ENCODE data around the gene P3H2.
"Not testable (repeated sequence)": the region's sequence is repeated elsewhere in the genome, so short reads cannot be mapped to it uniquely, and the experiment has no call there.

P3H2 gene

DNA sequence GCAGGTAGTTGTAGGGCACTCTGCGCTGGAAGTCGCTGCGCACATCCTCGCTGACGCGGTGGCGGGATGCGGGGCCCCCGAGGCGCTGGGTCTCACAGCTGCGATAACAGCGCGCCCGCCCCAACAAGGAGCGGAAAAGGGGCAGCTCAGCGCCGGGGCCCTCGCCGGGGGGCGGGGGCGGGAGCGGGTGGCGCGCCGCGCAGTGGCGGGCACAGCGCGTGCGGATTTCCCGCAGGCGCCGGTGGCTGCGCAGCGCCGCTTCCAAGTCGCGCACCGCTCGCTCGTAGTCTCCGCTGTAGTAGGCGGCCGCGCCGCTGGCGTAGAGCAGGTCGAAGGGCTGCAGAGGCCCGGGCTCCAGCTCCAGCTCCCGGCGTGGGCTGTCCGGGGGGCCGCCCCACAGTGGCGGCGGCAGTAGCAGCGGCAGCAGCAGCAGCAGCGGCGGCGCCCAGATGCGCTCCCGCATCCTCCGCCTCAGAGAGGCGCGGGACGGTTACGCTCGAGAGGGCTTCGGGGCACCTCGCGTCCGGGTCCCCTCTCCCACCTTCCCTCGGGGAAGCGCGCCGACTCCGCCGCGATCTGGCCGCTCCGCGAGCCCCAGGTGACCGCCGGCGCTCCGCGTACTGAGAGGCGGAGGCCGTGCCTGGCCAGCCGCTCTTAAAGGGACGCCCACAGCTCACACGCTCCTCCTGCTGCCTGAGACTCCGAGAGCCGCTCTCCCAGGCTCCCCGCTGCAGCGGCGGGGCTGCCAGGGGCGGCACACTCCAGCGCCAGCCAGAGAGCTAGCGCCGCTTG is at the start of gene P3H2:
P3H2 (minus strand) TSS at position 629 of the 792 bp plus-strand sequence; CDS start at position 463, 166 bp downstream.
- DNase-seq (ENCODE audit: low read depth in 3 of 3, low spot score in 1 of 3) = peak in 1 of 3 donors; percentile 1

DNA sequence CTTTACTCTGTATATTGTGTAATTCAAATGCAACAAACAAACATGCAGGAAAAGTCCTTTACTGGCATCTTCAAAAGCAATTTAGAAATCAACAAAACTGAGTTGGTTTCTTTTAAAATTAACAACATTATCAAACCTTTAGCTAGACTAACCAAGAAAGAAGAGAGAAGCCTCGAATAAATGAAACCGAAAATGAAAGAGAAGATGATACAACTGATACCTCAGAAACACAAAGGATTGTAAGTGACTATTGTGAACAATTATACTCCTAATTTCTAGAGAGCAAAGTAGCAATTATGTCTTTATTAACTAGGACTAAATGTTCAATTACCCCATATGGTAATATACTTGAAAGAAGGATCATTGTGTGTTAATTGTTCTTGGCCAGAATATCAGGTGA is 49.2 kb upstream of the P3H2 start:
- no peak for DNase-seq (ENCODE audit: low read depth in 3 of 3, low spot score in 1 of 3)

GRCh38 chr3:190169243-190169642 is 48.5 kb upstream of the P3H2 start:
- DNase-seq (ENCODE audit: low read depth in 3 of 3, low spot score in 1 of 3) = no peak

- no peak for DNase-seq (ENCODE audit: low read depth in 3 of 3, low spot score in 1 of 3)
These were observed 47.4 kb upstream of the P3H2 start for GRCh38 chr3:190167936-190168680.

DNA sequence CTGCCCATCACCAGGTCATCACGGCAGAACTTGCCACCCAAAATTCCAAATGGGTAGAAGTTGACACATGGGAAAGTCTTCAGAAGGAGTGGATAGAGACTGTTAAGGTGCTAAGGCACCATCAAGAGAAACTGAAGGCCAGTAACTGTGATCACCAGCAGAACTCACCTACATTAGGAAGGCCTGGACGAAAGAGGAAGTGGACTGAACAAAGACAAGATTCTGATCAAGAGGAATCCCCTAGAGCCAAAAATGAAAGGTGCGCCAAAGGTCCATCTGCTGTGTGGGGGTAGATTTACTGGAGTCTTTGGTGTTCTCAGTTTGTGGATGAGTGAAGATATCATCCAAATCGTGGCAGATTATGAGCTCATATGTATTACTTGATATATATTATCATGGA is 46.3 kb upstream of the P3H2 start:
- DNase-seq (ENCODE audit: low read depth in 3 of 3, low spot score in 1 of 3) = no peak

DNA sequence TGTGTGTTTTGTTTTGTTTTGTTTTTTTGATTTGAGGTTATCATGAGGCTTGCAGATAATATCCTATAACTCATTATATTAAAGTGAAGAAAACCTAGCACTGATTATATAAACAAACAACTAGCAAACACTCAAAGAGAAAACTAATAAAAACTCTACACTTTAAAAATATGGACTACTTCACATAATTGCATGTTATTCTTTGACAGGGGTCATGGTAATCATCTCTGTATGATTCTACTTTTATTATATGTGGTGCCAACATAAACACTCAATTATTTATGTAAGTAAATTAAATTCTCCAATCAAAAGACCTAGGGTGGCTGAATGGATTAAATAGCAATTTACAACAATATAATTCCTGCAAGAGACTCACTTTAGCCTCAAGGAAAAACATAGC is 44.6 kb upstream of the P3H2 start:
- DNase-seq (ENCODE audit: low read depth in 3 of 3, low spot score in 1 of 3) = no peak

DNA sequence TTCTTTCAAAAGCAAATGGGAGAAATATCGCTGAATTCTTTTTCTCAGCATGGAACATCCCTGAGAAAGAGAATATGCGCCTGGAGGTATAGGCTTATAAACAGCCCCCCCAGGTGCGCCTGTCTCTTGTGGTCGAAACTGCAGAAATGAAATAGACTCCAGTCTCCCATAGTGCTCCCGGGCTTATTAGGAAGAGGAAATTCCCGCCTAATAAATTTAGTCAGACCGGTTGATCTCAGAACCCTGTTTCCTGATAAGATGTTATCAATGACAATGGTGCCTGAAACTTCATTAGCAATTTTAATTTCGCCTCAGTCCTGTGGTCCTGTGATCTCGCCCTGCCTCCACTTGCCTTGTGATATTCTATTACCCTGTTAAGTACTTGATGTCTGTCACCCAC is 41.3 kb upstream of the P3H2 start:
- DNase-seq (ENCODE audit: low read depth in 3 of 3, low spot score in 1 of 3) = not testable (repeated sequence)

DNA sequence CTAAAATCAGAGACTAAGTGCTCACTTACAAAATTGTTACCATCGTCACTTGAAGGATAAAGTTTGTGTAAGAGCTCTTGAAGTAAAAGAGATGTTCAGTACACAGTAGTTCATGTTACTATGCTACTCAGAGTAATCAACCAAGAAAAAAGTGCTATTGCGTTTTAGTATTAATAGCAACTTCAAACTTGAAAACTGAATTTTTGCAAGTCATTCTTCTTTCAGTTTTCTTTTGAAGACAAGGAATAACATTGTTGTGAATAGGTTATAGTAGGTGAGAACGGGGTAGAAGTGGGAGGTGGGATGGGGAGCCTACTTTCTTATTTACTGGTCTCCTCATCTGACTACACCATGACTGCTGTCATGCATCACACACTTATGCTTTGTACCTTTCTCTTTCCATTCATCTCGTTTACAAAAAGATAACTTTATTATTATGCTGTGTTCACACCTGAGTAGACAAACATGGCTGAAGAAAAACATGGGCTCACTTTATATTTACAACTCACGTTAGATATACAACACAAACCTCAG is 39.3 kb upstream of the P3H2 start:
- DNase-seq (ENCODE audit: low read depth in 3 of 3, low spot score in 1 of 3) = no peak

DNA sequence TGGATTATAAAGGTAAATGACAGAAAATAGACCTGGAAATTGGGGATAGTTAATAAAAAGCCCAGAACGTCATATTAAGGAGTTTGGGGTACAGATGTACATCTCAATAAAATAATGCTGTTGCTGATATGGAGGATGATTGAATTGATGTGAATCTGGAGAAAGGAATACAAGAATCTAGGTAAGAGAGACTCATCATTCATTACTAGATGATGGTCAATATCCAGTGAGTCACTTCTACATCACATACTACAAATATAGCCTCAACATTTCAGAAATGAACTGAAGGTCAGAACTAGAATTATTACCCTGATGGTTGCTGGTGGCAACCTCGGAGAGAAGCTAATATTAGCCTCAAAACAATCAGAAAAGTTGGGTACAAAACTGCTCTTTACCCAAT is 37.6 kb upstream of the P3H2 start:
- DNase-seq (ENCODE audit: low read depth in 3 of 3, low spot score in 1 of 3) = no peak

GRCh38 chr3:190155752-190156151 is 35.1 kb upstream of the P3H2 start:
- no peak for DNase-seq (ENCODE audit: low read depth in 3 of 3, low spot score in 1 of 3)

DNA sequence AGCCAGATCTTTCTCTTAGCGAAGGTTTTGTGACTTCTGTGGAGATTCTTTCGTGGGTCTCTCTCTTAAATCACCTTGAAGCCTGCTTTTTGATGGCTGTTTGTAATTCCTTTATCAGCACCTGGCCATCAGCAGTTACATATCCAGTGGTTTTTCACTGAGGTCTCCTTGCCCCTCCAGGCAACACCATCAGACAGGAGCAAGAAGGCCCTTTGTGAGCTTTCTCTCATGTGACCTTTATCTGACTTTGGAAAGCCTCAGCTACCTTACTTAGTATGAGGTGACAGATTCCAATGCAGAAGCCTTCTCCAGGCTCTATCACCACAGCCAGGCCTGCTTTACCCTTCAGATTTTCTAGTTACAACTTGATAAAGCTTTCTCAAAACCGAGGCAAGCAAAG is 30.0 kb upstream of the P3H2 start:
- no peak for DNase-seq (ENCODE audit: low read depth in 3 of 3, low spot score in 1 of 3)

- DNase-seq (ENCODE audit: low read depth in 3 of 3, low spot score in 1 of 3) = not testable (repeated sequence)
These were observed 29.3 kb upstream of the P3H2 start for GRCh38 chr3:190149830-190150619.

DNA sequence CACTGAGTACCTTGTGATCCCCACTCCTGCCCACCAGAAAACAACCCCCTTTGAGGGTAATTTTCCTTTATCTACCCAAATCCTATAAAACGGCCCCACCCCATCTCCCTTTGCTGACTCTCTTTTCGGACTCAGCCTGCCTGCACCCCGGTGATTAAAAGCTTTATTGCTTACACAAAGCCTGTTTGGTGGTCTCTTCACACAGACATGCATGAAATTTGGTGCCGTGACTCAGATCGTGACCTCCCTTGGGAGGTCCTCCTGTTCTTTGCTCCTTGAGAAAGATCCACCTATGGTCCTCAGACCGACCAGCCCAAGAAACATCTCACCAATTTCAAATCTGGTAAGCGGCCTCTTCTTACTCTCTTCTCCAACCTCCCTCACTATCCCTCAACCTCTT is 24.1 kb upstream of the P3H2 start:
- not testable (repeated sequence) for DNase-seq (ENCODE audit: low read depth in 3 of 3, low spot score in 1 of 3)

DNA sequence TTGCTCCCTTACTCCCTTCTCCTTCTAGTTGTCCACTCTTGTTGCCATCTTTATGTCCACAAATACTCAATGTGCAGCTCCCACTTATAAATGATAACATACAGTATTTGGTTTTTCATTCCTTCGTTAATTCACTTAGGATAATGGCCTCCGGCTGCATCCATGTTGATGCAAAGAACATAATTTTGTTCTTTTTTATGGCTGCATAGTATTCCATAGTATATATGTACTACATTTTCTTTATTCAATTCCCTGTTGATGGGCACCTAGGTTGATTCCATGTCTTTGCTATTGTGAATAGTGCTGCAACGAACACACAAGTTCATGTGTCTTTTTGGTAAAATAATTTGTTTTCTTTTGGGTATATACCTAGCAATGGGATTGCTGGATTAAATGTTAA is 21.3 kb upstream of the P3H2 start:
- no peak for DNase-seq (ENCODE audit: low read depth in 3 of 3, low spot score in 1 of 3)

DNA sequence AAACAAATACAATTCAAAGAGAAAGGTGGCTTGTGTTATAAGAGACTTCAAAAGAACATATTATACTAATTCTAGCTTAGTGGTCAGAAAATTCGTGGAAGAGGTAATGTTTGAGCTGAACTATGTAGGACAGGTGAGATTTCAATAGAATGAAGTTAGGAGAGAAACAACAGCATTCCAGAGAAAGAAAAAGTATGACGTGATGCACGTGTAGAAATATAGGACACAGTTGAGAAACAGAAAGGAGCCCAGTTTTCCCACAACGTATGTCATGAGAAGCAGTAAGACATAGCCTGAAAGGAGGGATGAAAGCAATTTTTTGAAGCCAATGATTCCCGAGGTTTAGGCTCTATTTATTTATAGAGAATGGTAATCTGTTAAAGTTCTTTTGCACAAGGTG is 18.7 kb upstream of the P3H2 start:
- no peak for DNase-seq (ENCODE audit: low read depth in 3 of 3, low spot score in 1 of 3)

DNA sequence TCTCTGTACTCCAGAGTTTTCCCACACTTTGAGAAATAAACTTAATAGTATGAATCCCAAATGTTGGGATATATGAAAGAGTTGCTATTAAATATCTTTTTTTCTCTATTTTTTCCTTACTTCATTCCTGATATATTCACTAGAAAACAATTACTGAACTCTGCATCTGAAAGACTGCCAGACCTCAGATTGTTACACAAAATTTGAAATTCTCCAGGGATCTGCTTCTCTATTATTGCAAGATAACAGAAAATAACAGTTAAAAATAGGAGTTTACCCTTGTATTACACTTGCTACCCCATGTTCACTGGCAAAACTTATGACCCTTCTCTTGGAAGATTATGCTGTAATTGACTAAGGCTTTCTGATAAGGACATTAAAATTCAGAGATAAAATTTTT is 11.7 kb upstream of the P3H2 start:
- DNase-seq (ENCODE audit: low read depth in 3 of 3, low spot score in 1 of 3) = no peak

GRCh38 chr3:190131329-190131728 is 10.6 kb upstream of the P3H2 start:
- DNase-seq (ENCODE audit: low read depth in 3 of 3, low spot score in 1 of 3) = no peak

- no peak for DNase-seq (ENCODE audit: low read depth in 3 of 3, low spot score in 1 of 3)
These were observed 10.0 kb upstream of the P3H2 start for GRCh38 chr3:190130696-190131095.

- no peak for DNase-seq (ENCODE audit: low read depth in 3 of 3, low spot score in 1 of 3)
These were observed 9.3 kb upstream of the P3H2 start for GRCh38 chr3:190130037-190130436.

- no peak for DNase-seq (ENCODE audit: low read depth in 3 of 3, low spot score in 1 of 3)
These were observed 7.1 kb upstream of the P3H2 start for GRCh38 chr3:190127797-190128196.

DNA sequence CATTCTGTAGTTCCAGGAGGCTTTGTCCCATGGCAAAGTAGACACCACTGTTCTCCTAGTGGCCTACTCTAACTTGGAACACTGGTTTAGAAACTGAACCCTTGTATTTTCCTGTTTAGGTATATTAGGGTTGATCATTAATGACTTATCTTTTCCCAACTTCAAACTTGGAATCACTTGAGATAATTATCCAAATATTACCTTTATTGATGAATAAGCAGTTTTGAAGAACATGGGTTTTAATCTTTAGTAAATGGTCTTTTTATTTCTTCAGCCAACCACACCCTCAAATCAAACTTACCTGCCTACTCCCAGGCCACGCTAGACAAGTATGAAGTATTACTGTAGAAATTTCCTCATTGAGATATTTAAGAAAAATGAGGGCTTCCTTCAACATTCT is 6.5 kb upstream of the P3H2 start:
- no peak for DNase-seq (ENCODE audit: low read depth in 3 of 3, low spot score in 1 of 3)

All from stimulated activated CD4-positive, alpha-beta T cell treated with anti-CD3 and anti-CD28 coated beads, TNF-alpha, amount 100 ng/mL, for 1 hour (primary cell).